A673 (cell line): ENCODE results near the gene RXRA. TPM values are rescaled to one million over a fixed set of nuclear protein-coding genes. Genes with fewer than 3 reads are reported as not detected.

Experiments used
- BruUV-seq: library from RNA; stranded (reverse); fragments of 400-500 nt; replicated peaks from 2 replicates; lab custom pipeline; 2021; lab: Mats Ljungman, UMichigan
- CTCF ChIA-PET: fragments of 300-600 bp; sonication (Branson Sonifier 250); formaldehyde crosslinking; loops from one replicate; lab custom pipeline; 2022; ENCODE audit warnings: antibody characterized with exemption; lab: Charles Lee
- POLR2A ChIA-PET: fragments of 300-600 bp; sonication (Branson Sonifier 250); formaldehyde crosslinking; loops from one replicate; lab custom pipeline; 2022; ENCODE audit warnings: antibody characterized with exemption; ENCODE audit not compliant: low non-redundant PET; lab: Charles Lee
- DNase-seq: peaks from one replicate; pipeline ENCODE4 v3.0.0-alpha.2; 2015; ENCODE audit warnings: low spot score
- H3K27ac ChIP-seq: fragments of 200-600 bp; sonication (generic); 2 replicates; pipeline ENCODE4 v1.5.1; 2016; ENCODE audit warnings: mixed run types, low read depth, mild to moderate bottlenecking, mixed read lengths, antibody characterized with exemption, low read length; ENCODE audit not compliant: poor library complexity, severe bottlenecking
- H3K27me3 ChIP-seq: fragments of 200-600 bp; sonication (generic); replicated peaks from 2 replicates; pipeline ENCODE4 v1.6.1; 2017; ENCODE audit warnings: mixed run types, low read depth, mild to moderate bottlenecking, mixed read lengths, antibody characterized with exemption, low read length; ENCODE audit not compliant: insufficient read depth, poor library complexity
- H3K36me3 ChIP-seq: fragments of 200-600 bp; sonication (generic); 2 replicates; pipeline ENCODE4 v1.6.1; 2016; ENCODE audit warnings: mixed run types, mild to moderate bottlenecking, mixed read lengths, antibody characterized with exemption, low read length; ENCODE audit not compliant: insufficient read depth, poor library complexity, severe bottlenecking
- H3K4me1 ChIP-seq: fragments of 200-600 bp; sonication (generic); 2 replicates; pipeline ENCODE4 v1.6.1; 2017; ENCODE audit warnings: mixed run types, mild to moderate bottlenecking, mixed read lengths, antibody characterized with exemption, low read length; ENCODE audit not compliant: insufficient read depth, poor library complexity, severe bottlenecking
- H3K4me3 ChIP-seq: fragments of 200-600 bp; sonication (generic); 2 replicates; pipeline ENCODE4 v1.5.1; 2016; ENCODE audit warnings: low read depth, mixed run types, mild to moderate bottlenecking, mixed read lengths, low read length; ENCODE audit not compliant: poor library complexity, severe bottlenecking
- H3K9me3 ChIP-seq: fragments of 200-600 bp; sonication (generic); 2 replicates; pipeline ENCODE4 v1.6.1; 2016; ENCODE audit warnings: mixed run types, low read depth, mild to moderate bottlenecking, mixed read lengths, antibody characterized with exemption, low read length; ENCODE audit not compliant: poor library complexity, severe bottlenecking
- CTCF ChIP-seq: fragments of 300-800, 200-600 bp; sonication (generic); conservative IDR thresholded peaks from 2 replicates; pipeline ENCODE4 v1.5.1; 2017; ENCODE audit warnings: low read depth, mild to moderate bottlenecking, antibody characterized with exemption, low read length, moderate library complexity, mixed read lengths
- EZH2 ChIP-seq: fragments of 200-600 bp; sonication (generic); IDR thresholded peaks from 2 replicates; pipeline ENCODE4 v1.6.1; 2017; ENCODE audit warnings: borderline replicate concordance, low read depth, mild to moderate bottlenecking, mixed read lengths, antibody characterized with exemption, low read length; ENCODE audit not compliant: poor library complexity, severe bottlenecking
- intact Hi-C: fragments of 100-400 bp; cut with micrococcal nuclease; formaldehyde crosslinking; loops from one replicate; pipeline ENCODE4 v1.10.0; 2022; ENCODE audit not compliant: unreplicated experiment
- total RNA-seq: library from RNA; stranded (reverse); gene quantifications from 2 replicates; pipeline ENCODE4 v1.2.3, GENCODE V29; 2021

The RXRA gene
- total RNA-seq, 1 experiment from 2014 or later, result 54.1 TPM

- no peaks in the 10 kb centered on the region for H3K36me3 ChIP-seq
- H3K4me1 ChIP-seq, result peaks cover 52% of the 10 kb centered on the region
- H3K9me3 ChIP-seq, result no peaks in the 10 kb centered on the region
- H3K4me3 ChIP-seq, result peak overlapping the region; percentile 10
- TF ChIP-seq EZH2 (no peak), CTCF (no peak)
- CTCF ChIA-PET, result no interaction called here
- intact Hi-C loops, result no loop called here
- POLR2A ChIA-PET, result no interaction called here
- H3K27ac ChIP-seq, result peak overlapping the region; percentile 54
- no TSS peak for BruUV-seq
- DNase-seq, result no peak
- no peaks in the 10 kb centered on the region for H3K27me3 ChIP-seq
These were observed 2.8 kb downstream of the RXRA start for GRCh38 chr9:134328841-134329575.

DNA sequence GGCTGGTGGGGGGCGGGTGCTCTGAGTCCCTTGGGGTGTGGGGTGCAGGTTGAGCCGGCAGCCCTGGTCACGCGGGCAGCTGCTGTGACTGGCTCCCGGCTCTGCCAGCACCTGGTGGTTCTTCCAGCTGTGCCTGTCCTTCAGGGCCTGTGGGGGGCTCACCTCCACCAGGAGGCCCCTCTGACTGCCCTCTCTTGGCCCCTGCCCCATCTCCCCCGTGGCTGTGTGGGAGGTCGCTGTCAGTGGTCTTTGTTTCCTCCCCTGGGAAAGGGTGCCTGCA lies 3.3 kb downstream of the RXRA start:
- no peaks in the 10 kb centered on the region for H3K27me3 ChIP-seq
- no TSS peak for BruUV-seq
- H3K9me3 ChIP-seq, result no peaks in the 10 kb centered on the region
- TF ChIP-seq EZH2 (no peak), CTCF (no peak)
- peaks cover 52% of the 10 kb centered on the region for H3K4me1 ChIP-seq
- POLR2A ChIA-PET, result no interaction called here
- no peaks in the 10 kb centered on the region for H3K36me3 ChIP-seq
- no peak for DNase-seq
- H3K27ac ChIP-seq, result peak overlapping the region; percentile 54
- CTCF ChIA-PET, result no interaction called here
- intact Hi-C loops, result no loop called here
- no peak overlapping the region for H3K4me3 ChIP-seq

DNA sequence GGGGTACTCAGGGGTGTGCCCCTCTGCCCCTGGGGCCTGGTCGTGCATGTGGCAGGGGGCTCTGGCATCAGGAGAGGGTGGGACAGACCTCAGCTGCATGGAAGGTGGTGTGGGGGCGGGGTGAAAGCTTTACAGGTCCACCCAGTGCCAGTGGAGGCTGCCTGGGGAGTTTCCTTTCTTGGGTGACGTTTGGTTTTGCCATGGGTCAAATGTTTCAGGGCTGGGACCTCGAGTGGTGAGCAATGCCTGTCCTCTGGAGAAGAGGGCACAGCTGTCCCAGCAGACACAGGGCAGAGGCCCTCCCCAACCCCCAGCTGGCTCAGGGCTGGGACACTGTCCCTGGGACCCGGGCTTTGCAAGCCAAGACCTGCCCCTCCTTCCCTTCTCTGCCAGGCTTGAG lies 3.6 kb downstream of the RXRA start:
- Histone ChIP-seq H3K9me3 (no peaks in the 10 kb centered on the region), H3K36me3 (no peaks in the 10 kb centered on the region), H3K4me1 (peaks cover 52% of the 10 kb centered on the region), H3K27ac (no peak overlapping the region), H3K27me3 (no peaks in the 10 kb centered on the region), H3K4me3 (no peak overlapping the region)
- BruUV-seq, result no TSS peak
- no peak for DNase-seq
- POLR2A ChIA-PET, result no interaction called here
- no peak for TF ChIP-seq CTCF
- no peak for TF ChIP-seq EZH2
- CTCF ChIA-PET, result interaction anchor here (0.6 kb wide), 1 partner anchor 1898 kb away, joined by 3 read pairs; no protein-coding TSS in a partner anchor
- intact Hi-C loops, result no loop called here
